ENCODE data around the gene CTSD. TPM values are rescaled to one million over a fixed set of nuclear protein-coding genes. Genes with fewer than 3 reads are reported as not detected.

Gene CTSD
- total RNA-seq, 1 donor from 2014 or later: 224 TPM

GRCh38 chr11:1763336-1763795, 361 bp downstream of the CTSD start:
- Mint-ChIP-seq H3K9me3 (ENCODE audit: unreplicated experiment) (no peaks in the 10 kb centered on the region), H3K4me1 (ENCODE audit: unreplicated experiment) (peaks cover 3% of the 10 kb centered on the region), H3K27me3 (ENCODE audit: unreplicated experiment) (peaks cover 6% of the 10 kb centered on the region), H3K27ac (ENCODE audit: unreplicated experiment) (no peak overlapping the region), H3K36me3 (ENCODE audit: low read depth, unreplicated experiment) (no peaks in the 10 kb centered on the region), H3K4me3 (ENCODE audit: unreplicated experiment) (peak overlapping the region; percentile 62)
- TF ChIP-seq CTCF (IDR thresholded peaks at IDR 0.05; ENCODE audit: unreplicated experiment): no peak
- no peak for DNase-seq (ENCODE audit: low spot score)

GRCh38 chr11:1762537-1763302, 1.0 kb downstream of the CTSD start:
- Mint-ChIP-seq H3K4me1 (ENCODE audit: unreplicated experiment) (peaks cover 4% of the 10 kb centered on the region), H3K27ac (ENCODE audit: unreplicated experiment) (no peak overlapping the region), H3K9me3 (ENCODE audit: unreplicated experiment) (no peaks in the 10 kb centered on the region), H3K36me3 (ENCODE audit: low read depth, unreplicated experiment) (no peaks in the 10 kb centered on the region), H3K4me3 (ENCODE audit: unreplicated experiment) (peak overlapping the region; percentile 69), H3K27me3 (ENCODE audit: unreplicated experiment) (peaks cover 6% of the 10 kb centered on the region)
- no peak for DNase-seq (ENCODE audit: low spot score)
- TF ChIP-seq CTCF (IDR thresholded peaks at IDR 0.05; ENCODE audit: unreplicated experiment): no peak

- TF ChIP-seq CTCF (IDR thresholded peaks at IDR 0.05; ENCODE audit: unreplicated experiment): no peak
- H3K4me3 Mint-ChIP-seq (ENCODE audit: unreplicated experiment): peak overlapping the region; percentile 69
Observed at GRCh38 chr11:1761857-1762536, 1.7 kb downstream of the CTSD start.

GRCh38 chr11:1761110-1761856, 2.4 kb downstream of the CTSD start:
- no peak overlapping the region for H3K4me3 Mint-ChIP-seq (ENCODE audit: unreplicated experiment)

More at GRCh38 chr11:1761857-1762536, 1.7 kb downstream of the CTSD start:
- Mint-ChIP-seq H3K36me3 (ENCODE audit: low read depth, unreplicated experiment) (no peaks in the 10 kb centered on the region), H3K27ac (ENCODE audit: unreplicated experiment) (no peak overlapping the region), H3K9me3 (ENCODE audit: unreplicated experiment) (no peaks in the 10 kb centered on the region), H3K4me1 (ENCODE audit: unreplicated experiment) (peaks cover 5% of the 10 kb centered on the region), H3K27me3 (ENCODE audit: unreplicated experiment) (peaks cover 6% of the 10 kb centered on the region)
- DNase-seq (ENCODE audit: low spot score): no peak

More at GRCh38 chr11:1761110-1761856, 2.4 kb downstream of the CTSD start:
- Mint-ChIP-seq H3K9me3 (ENCODE audit: unreplicated experiment) (no peaks in the 10 kb centered on the region), H3K27ac (ENCODE audit: unreplicated experiment) (no peak overlapping the region), H3K27me3 (ENCODE audit: unreplicated experiment) (peaks cover 6% of the 10 kb centered on the region), H3K36me3 (ENCODE audit: low read depth, unreplicated experiment) (no peaks in the 10 kb centered on the region), H3K4me1 (ENCODE audit: unreplicated experiment) (peaks cover 5% of the 10 kb centered on the region)
- no peak for TF ChIP-seq CTCF (IDR thresholded peaks at IDR 0.05; ENCODE audit: unreplicated experiment)
- DNase-seq (ENCODE audit: low spot score): no peak
